OCI-LY7 (cell line): ENCODE data around the gene DDX28.
"Not testable (repeated sequence)": the region's sequence is repeated elsewhere in the genome, so short reads cannot be mapped to it uniquely, and the experiment has no call there.

ENCODE experiments used
- CTCF ChIP-seq: fragments of 200-600 bp; sonication (generic); conservative IDR thresholded peaks from 2 replicates; pipeline ENCODE4 v1.5.1; 2014; ENCODE audit warnings: mild to moderate bottlenecking, antibody characterized with exemption, low read length, moderate library complexity, mixed read lengths
- EZH2phosphoT487 ChIP-seq: fragments of 200-600 bp; sonication (generic); IDR thresholded peaks from 2 replicates; pipeline ENCODE4 v1.6.1; 2018; ENCODE audit warnings: low read depth, borderline replicate concordance, mild to moderate bottlenecking, mixed run types, antibody characterized with exemption, low read length, moderate library complexity, mixed read lengths

- not testable (repeated sequence) for TF ChIP-seq CTCF, EZH2phosphoT487
Observed at GRCh38 chr16:67998779-67999688, 24.0 kb downstream of the DDX28 start, which contains the start of gene DPEP2.
